ENCODE results near the gene ARL4C. TPM values are rescaled to one million over a fixed set of nuclear protein-coding genes. Genes with fewer than 3 reads are reported as not detected.
A peak's percentile ranks its signal among the peaks of the same experiment; 100 is the strongest.

The ARL4C gene
- total and polyA plus RNA-seq, 12 donors, result 1.0 to 13.3 (median 2.9) TPM

- peak overlapping the region in 1 of 10 donors; percentile 93 for H3K27ac ChIP-seq
- intact Hi-C loops (cut with DNase I), result loop anchor here in 1 of 10 donors (5.0 kb wide), 1 partner anchor 54 kb away; no protein-coding TSS in a partner anchor
- TF ChIP-seq CTCF (IDR thresholded peaks at IDR 0.05), result no peak
- H3K27me3 ChIP-seq, result peaks cover 0 to 29% (median 19%) of the 10 kb centered on the region in 7 donors
- H3K4me3 ChIP-seq, result peak overlapping the region in 1 of 10 donors; percentile 80
- no peaks in the 10 kb centered on the region for H3K9me3 ChIP-seq
- ATAC-seq, result no peak
- no peaks in the 10 kb centered on the region for H3K36me3 ChIP-seq
- WGBS, 2 donors, result 84 to 92% methylated on average over 4 of the region's 4 CpGs
- peaks cover 7 to 55% (median 23%) of the 10 kb centered on the region in 9 donors for H3K4me1 ChIP-seq
- no peak for DNase-seq
Observed at GRCh38 chr2:234491281-234491680, 5.6 kb downstream of the ARL4C start.

DNA sequence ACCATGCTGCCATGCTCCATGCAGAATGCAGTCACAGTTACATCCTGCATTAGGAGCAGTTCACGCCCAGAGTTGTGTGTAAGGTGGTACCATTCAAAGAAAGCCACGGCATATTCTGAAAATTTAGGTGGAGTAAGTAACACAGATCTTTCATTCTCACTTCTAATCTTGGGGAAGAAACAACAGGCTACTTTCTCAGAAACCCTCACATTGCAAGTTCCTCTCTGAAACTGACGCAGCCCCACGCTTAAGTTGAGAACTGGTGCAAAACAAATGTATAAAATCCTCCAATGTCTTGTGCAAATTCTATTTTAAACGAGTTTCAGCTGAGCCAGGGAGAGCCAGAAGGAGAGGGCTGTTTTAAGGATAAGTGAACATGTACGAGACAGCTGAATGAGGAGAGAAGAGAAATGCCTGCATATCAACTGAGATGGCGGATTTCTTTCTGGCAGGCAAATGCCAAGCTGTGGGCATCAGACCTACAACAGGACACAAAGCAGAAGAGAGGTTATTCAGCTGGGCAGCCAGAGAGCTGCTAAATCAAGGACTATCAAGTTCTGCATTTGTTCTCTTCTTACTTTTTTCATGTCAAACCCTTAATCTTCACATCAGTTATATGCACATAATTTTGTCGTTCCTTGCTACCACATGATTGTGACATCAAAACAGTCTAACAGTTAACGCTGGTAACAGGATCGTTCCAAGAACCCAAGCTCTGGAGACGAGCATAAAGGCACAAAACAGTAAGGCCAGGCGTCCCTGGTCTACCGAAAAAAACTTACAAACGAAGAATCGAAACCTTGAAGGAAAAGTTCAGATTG, 6.4 kb downstream of the ARL4C start:
- intact Hi-C loops (cut with DNase I), result loop anchor here in 1 of 10 donors (5.0 kb wide), 1 partner anchor 53 kb away; no protein-coding TSS in a partner anchor
- peaks cover 0 to 29% (median 18%) of the 10 kb centered on the region in 7 donors for H3K27me3 ChIP-seq

GRCh38 chr2:234488913-234489451, 7.9 kb downstream of the ARL4C start:
- H3K9me3 ChIP-seq, result no peaks in the 10 kb centered on the region
- H3K27ac ChIP-seq, result peak overlapping the region in 1 of 10 donors; percentile 93
- no peak for TF ChIP-seq CTCF (IDR thresholded peaks at IDR 0.05)
- 49 to 54% methylated on average over 8 of the region's 8 CpGs for WGBS, 2 donors
- ATAC-seq (peak in 1 of 8 donors; percentile 43), DNase-seq (no peak)
- H3K4me3 ChIP-seq, result peak overlapping the region in 1 of 10 donors; percentile 10
- H3K27me3 ChIP-seq, result peaks cover 0 to 29% (median 13%) of the 10 kb centered on the region in 7 donors
- intact Hi-C loops (cut with DNase I), result no loop called here
- H3K36me3 ChIP-seq, result no peaks in the 10 kb centered on the region
- peaks cover 0 to 38% (median 0%) of the 10 kb centered on the region in 9 donors for H3K4me1 ChIP-seq

More for the DNA sequence above, 6.4 kb downstream of the ARL4C start:
- DNase-seq (no peak), ATAC-seq (no peak)
- peak overlapping the region in 1 of 10 donors; percentile 80 for H3K4me3 ChIP-seq
- no peak for TF ChIP-seq CTCF (IDR thresholded peaks at IDR 0.05)
- H3K9me3 ChIP-seq, result no peaks in the 10 kb centered on the region
- H3K4me1 ChIP-seq, result peaks cover under 1 to 47% (median 15%) of the 10 kb centered on the region in 9 donors
- 84 to 88% methylated on average over 15 of the region's 15 CpGs for WGBS, 2 donors
- no peaks in the 10 kb centered on the region for H3K36me3 ChIP-seq
- peak overlapping the region in 2 of 10 donors; percentile 9 to 93 for H3K27ac ChIP-seq

- no peaks in the 10 kb centered on the region for H3K9me3 ChIP-seq
- peak overlapping the region in 1 of 10 donors; percentile 10 for H3K4me3 ChIP-seq
- peaks cover 0 to 40% (median 0%) of the 10 kb centered on the region in 9 donors for H3K4me1 ChIP-seq
- no peak for ATAC-seq
- H3K27ac ChIP-seq, result peak overlapping the region in 1 of 10 donors; percentile 93
- intact Hi-C loops (cut with DNase I), result no loop called here
- DNase-seq, result no peak
- no peaks in the 10 kb centered on the region for H3K36me3 ChIP-seq
- WGBS, 2 donors, result 58 to 64% methylated on average over 1 of the region's 1 CpG
- peaks cover 0 to 27% (median 12%) of the 10 kb centered on the region in 7 donors for H3K27me3 ChIP-seq
- TF ChIP-seq CTCF (IDR thresholded peaks at IDR 0.05), result no peak
Observed at GRCh38 chr2:234488486-234488885, 8.4 kb downstream of the ARL4C start.

All from heart right ventricle (tissue), 16 donors.